Activated CD4-positive, alpha-beta T cell treated with anti-CD3 and anti-CD28 coated beads for 4 hours (primary cell): Measurements from ENCODE around the gene PTPN14.

Source experiments
- DNase-seq, 2 donors: peaks; one replicate each; pipeline ENCODE4 v3.0.0-alpha.2; 2020

PTPN14 gene

GRCh38 chr1:214354440-214355148 lies 196.8 kb downstream of the PTPN14 start:
- DNase-seq: no peak

- no peak for DNase-seq
Measured at GRCh38 chr1:214352838-214353237, 198.6 kb downstream of the PTPN14 start.

GRCh38 chr1:214351551-214352277 lies 199.7 kb downstream of the PTPN14 start:
- no peak for DNase-seq

- no peak for DNase-seq
Measured at GRCh38 chr1:214349781-214350180, 201.6 kb downstream of the PTPN14 start.

- DNase-seq: no peak
Measured at GRCh38 chr1:214349008-214349407, 202.4 kb downstream of the PTPN14 start.

GRCh38 chr1:214344897-214345296 lies 206.5 kb downstream of the PTPN14 start:
- DNase-seq: no peak

- no peak for DNase-seq
Measured at GRCh38 chr1:214342525-214342924, 208.9 kb downstream of the PTPN14 start.

GRCh38 chr1:214341932-214342331 lies 209.5 kb downstream of the PTPN14 start:
- DNase-seq: no peak

- no peak for DNase-seq
Measured at GRCh38 chr1:214341459-214341858, 209.9 kb downstream of the PTPN14 start.

GRCh38 chr1:214338212-214338611 lies 213.2 kb downstream of the PTPN14 start:
- DNase-seq: no peak

GRCh38 chr1:214337511-214337910 lies 213.9 kb downstream of the PTPN14 start:
- DNase-seq: no peak

- no peak for DNase-seq
Measured at GRCh38 chr1:214337015-214337414, 214.4 kb downstream of the PTPN14 start.

- no peak for DNase-seq
Measured at GRCh38 chr1:214335567-214335966, 215.8 kb downstream of the PTPN14 start.

- peak in 1 of 2 donors; percentile 28 for DNase-seq
Measured at GRCh38 chr1:214332946-214333798, 218.2 kb downstream of the PTPN14 start.

- DNase-seq: peak; percentile 19 to 50
Measured at GRCh38 chr1:214331827-214332423, 219.5 kb downstream of the PTPN14 start.

- no peak for DNase-seq
Measured at GRCh38 chr1:214331180-214331579, 220.2 kb downstream of the PTPN14 start.

GRCh38 chr1:214330715-214331114 lies 220.7 kb downstream of the PTPN14 start:
- DNase-seq: no peak

- DNase-seq: no peak
Measured at GRCh38 chr1:214330222-214330621, 221.2 kb downstream of the PTPN14 start.

GRCh38 chr1:214329470-214330220 lies 221.8 kb downstream of the PTPN14 start:
- DNase-seq: no peak

- peak; percentile 65 to 78 for DNase-seq
Measured at GRCh38 chr1:214328770-214329469, 222.5 kb downstream of the PTPN14 start.

- DNase-seq: no peak
Measured at GRCh38 chr1:214327514-214327913, 223.9 kb downstream of the PTPN14 start.

- DNase-seq: no peak
Measured at GRCh38 chr1:214326406-214326805, 225.0 kb downstream of the PTPN14 start.
